GM13977 (cell line): ENCODE measurements around the gene TEDC2.
A peak's percentile ranks its signal among the peaks of the same experiment; 100 is the strongest.

Experiments used
- DNase-seq: peaks from one replicate; pipeline ENCODE4 v3.0.0; 2012; ENCODE audit warnings: low spot score
- in situ Hi-C: fragments of 300-500 bp; cut with MboI; formaldehyde crosslinking; loops from one replicate; pipeline ENCODE4 v1.12.0; 2022; ENCODE audit warnings: low sequenced_read_pairs, low pct_unique_long_range_greater_than_20kb, mixed read lengths, inconsistent platforms; ENCODE audit not compliant: unreplicated experiment
- TF ChIP-seq, protein P1 (sequence below): IDR thresholded peaks from 2 replicates; pipeline ENCODE4 v1.5.1; 2012; ENCODE audit warnings: mild to moderate bottlenecking, control low read depth; ENCODE audit not compliant: insufficient read depth; ENCODE audit errors: extremely low read depth, missing control alignments

The TEDC2 gene

GRCh38 chr16:2511996-2512734 is 52.3 kb downstream of the TEDC2 start:
- in situ Hi-C loops, result no loop called here
- no peak for DNase-seq
- TF ChIP-seq, protein P1, sequence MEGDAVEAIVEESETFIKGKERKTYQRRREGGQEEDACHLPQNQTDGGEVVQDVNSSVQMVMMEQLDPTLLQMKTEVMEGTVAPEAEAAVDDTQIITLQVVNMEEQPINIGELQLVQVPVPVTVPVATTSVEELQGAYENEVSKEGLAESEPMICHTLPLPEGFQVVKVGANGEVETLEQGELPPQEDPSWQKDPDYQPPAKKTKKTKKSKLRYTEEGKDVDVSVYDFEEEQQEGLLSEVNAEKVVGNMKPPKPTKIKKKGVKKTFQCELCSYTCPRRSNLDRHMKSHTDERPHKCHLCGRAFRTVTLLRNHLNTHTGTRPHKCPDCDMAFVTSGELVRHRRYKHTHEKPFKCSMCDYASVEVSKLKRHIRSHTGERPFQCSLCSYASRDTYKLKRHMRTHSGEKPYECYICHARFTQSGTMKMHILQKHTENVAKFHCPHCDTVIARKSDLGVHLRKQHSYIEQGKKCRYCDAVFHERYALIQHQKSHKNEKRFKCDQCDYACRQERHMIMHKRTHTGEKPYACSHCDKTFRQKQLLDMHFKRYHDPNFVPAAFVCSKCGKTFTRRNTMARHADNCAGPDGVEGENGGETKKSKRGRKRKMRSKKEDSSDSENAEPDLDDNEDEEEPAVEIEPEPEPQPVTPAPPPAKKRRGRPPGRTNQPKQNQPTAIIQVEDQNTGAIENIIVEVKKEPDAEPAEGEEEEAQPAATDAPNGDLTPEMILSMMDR, result no peak

GRCh38 chr16:2512735-2513404 is 53.0 kb downstream of the TEDC2 start:
- TF ChIP-seq, protein P1, result peak; percentile 30
- in situ Hi-C loops, result no loop called here
- DNase-seq, result peak; percentile 70

GRCh38 chr16:2513405-2514332 is 53.8 kb downstream of the TEDC2 start, which contains the start of gene ATP6V0C:
Gene ATP6V0C (plus strand): TSS chr16:2513952. CDS start chr16:2514104, 152 bp downstream.
- in situ Hi-C loops, result no loop called here
- TF ChIP-seq, protein P1, result no peak
- DNase-seq, result peak; percentile 99
